DOHH2 (cell line): ENCODE data around the gene KAZALD1.
A peak's percentile ranks its signal among the peaks of the same experiment; 100 is the strongest.

Experiments
- CTCF ChIP-seq: fragments of 200-600 bp; sonication (generic); IDR thresholded peaks from one replicate; pipeline ENCODE4 v1.5.1; 2014; ENCODE audit warnings: antibody characterized with exemption, mild to moderate bottlenecking, low read depth, low read length; ENCODE audit not compliant: poor library complexity, severe bottlenecking
- EZH2phosphoT487 ChIP-seq: fragments of 200-600 bp; sonication (generic); IDR thresholded peaks from 2 replicates; pipeline ENCODE4 v1.6.1; 2017; ENCODE audit warnings: borderline replicate concordance, mild to moderate bottlenecking, antibody characterized with exemption, low read length, moderate library complexity, mixed read lengths

DNA sequence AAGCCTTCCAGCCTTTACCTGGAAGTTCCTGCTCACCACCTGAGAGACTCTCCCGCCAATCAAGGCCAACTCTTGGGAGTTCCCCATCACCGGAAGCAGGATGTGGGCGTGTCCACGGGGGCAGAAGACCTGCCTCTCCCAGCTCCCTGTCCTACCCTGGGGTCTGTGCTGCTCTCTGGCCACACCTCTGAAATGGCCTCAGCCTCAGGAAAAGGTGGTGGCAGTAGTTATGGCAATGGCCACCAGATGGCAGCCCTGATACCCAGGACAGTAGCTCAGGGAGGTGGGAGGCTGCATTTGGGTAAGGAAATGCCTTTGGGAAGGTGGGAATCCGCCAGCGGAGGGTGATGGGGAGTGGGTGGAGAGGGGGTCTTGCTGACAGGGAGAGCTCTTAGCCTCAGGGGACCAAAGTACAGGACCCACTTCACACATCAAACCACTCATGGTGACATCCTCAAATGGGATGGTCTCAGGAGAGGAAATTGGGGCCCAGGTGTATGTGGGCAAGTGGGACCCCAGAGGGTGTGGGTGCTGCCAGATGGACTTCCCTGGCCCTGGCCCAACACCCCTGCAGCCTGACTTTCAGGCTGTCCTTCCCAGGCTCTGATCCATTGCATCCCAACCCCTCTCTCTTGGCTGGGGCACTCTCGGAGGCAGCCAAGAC is 33.9 kb downstream of the KAZALD1 start:
- TF ChIP-seq EZH2phosphoT487 (no peak), CTCF (peak; percentile 97)
